Epithelial cell of proximal tubule (primary cell): ENCODE results near the gene SLC2A8. TPM values are rescaled to one million over a fixed set of nuclear protein-coding genes. Genes with fewer than 3 reads are reported as not detected.

Experiments
- total RNA-seq: library from RNA; depleted of rRNA; stranded (reverse); fragments of >200 nt; gene quantifications from 2 replicates; pipeline ENCODE4 v1.2.3, GENCODE V29; 2015

The SLC2A8 gene
- total RNA-seq, 1 donor from 2014 or later: 18.2 TPM

Other genes with a start within 250 kb of the SLC2A8 start
- gene GARNL3, start 132.4 kb upstream of the SLC2A8 start, total RNA-seq: 2.2 and 10.4 TPM in 2 replicates
- 4.7 and 7.4 TPM in 2 replicates for gene ZNF79, start 27.2 kb downstream of the SLC2A8 start, total RNA-seq
- gene RPL12, start 54.2 kb downstream of the SLC2A8 start, total RNA-seq: 3,182 and 3,187 TPM in 2 replicates
- 14.5 and 17.1 TPM in 2 replicates for gene LRSAM1, start 54.3 kb downstream of the SLC2A8 start, total RNA-seq
- gene STXBP1, start 215.1 kb downstream of the SLC2A8 start, total RNA-seq: 12.4 and 14.6 TPM in 2 replicates